Glutamatergic neuron (in vitro differentiated cells): Measurements from ENCODE around the gene LPCAT3. TPM values are rescaled to one million over a fixed set of nuclear protein-coding genes. Genes with fewer than 3 reads are reported as not detected.
"Not testable (repeated sequence)": the region's sequence is repeated elsewhere in the genome, so short reads cannot be mapped to it uniquely, and the experiment has no call there.

Source experiments
- DNase-seq: peaks from one replicate; pipeline ENCODE4 v3.0.0; 2022
- H3K27ac Mint-ChIP-seq: one replicate; pipeline ENCODE4 v1.8.0; 2020; ENCODE audit warnings: mild to moderate bottlenecking, mixed read lengths, inconsistent platforms; ENCODE audit not compliant: unreplicated experiment
- H3K27me3 Mint-ChIP-seq: one replicate; pipeline ENCODE4 v1.8.0; 2020; ENCODE audit warnings: mild to moderate bottlenecking, moderate library complexity, mixed read lengths, inconsistent platforms; ENCODE audit not compliant: unreplicated experiment
- H3K36me3 Mint-ChIP-seq: one replicate; pipeline ENCODE4 v1.8.0; 2020; ENCODE audit warnings: mild to moderate bottlenecking, mixed read lengths, inconsistent platforms; ENCODE audit not compliant: unreplicated experiment
- H3K4me1 Mint-ChIP-seq: one replicate; pipeline ENCODE4 v1.8.0; 2020; ENCODE audit warnings: mild to moderate bottlenecking, low read depth, mixed read lengths, inconsistent platforms; ENCODE audit not compliant: unreplicated experiment
- H3K4me3 Mint-ChIP-seq: one replicate; pipeline ENCODE4 v1.8.0; 2020; ENCODE audit warnings: mild to moderate bottlenecking, mixed read lengths, inconsistent platforms; ENCODE audit not compliant: unreplicated experiment
- H3K9me3 Mint-ChIP-seq: one replicate; pipeline ENCODE4 v1.8.0; 2020; ENCODE audit warnings: mild to moderate bottlenecking, moderate library complexity, mixed read lengths, inconsistent platforms; ENCODE audit not compliant: unreplicated experiment
- total RNA-seq: library from RNA; stranded (reverse); fragmentation: NEBNext Ultra II Directional; extraction: Animal tissue kit (Norgen Biotek cat#: 25700); gene quantifications from one replicate; pipeline ENCODE4 v1.2.1, GENCODE V29; 2021; ENCODE audit not compliant: unreplicated experiment
- TF ChIP-seq, protein P1 (sequence below): fragments of 200-600 bp; sonication (generic); IDR thresholded peaks from one replicate; pipeline ENCODE4 v1.5.0; 2021; ENCODE audit not compliant: partially characterized antibody, unreplicated experiment

LPCAT3 gene
- total RNA-seq, 1 donor from 2014 or later, result 53.3 TPM

DNA sequence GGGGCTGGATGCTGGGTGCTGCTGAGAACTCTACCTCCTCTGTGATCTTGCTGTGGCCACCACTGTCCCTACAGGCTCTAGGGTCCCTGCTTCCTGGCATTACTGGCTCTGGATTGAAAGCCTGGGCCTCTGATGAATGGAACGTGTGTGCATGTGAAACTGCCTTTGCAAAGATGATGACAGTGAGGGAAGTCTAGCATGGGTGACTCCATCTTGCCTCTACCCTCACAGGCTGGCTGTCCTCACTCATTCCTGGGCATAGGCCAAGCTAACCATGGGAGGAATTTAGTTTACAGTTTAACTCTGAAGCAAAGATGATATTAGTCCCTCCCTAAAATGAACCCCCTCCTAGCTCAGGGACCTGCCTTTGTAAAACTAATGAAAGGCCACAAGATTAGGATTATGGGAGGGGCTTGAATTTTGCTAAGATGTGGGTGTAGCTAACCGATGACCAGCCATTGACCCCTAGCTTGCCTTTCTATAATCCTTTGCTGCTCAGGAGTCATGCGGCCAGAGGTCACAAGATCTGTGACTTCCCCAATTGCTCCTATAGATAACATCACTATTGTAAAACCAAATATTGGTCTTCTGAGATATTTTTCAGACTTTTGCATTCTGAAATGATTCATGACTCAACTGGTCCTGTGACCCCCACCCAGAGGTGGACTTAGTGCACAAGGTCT lies 40.0 kb upstream of the LPCAT3 start:
- Mint-ChIP-seq H3K36me3 (no peaks in the 10 kb centered on the region), H3K27ac (no peak overlapping the region), H3K4me3 (no peak overlapping the region), H3K4me1 (peaks cover 5% of the 10 kb centered on the region), H3K9me3 (no peaks in the 10 kb centered on the region), H3K27me3 (peaks cover 4% of the 10 kb centered on the region)
- DNase-seq, result no peak
- TF ChIP-seq, protein P1, sequence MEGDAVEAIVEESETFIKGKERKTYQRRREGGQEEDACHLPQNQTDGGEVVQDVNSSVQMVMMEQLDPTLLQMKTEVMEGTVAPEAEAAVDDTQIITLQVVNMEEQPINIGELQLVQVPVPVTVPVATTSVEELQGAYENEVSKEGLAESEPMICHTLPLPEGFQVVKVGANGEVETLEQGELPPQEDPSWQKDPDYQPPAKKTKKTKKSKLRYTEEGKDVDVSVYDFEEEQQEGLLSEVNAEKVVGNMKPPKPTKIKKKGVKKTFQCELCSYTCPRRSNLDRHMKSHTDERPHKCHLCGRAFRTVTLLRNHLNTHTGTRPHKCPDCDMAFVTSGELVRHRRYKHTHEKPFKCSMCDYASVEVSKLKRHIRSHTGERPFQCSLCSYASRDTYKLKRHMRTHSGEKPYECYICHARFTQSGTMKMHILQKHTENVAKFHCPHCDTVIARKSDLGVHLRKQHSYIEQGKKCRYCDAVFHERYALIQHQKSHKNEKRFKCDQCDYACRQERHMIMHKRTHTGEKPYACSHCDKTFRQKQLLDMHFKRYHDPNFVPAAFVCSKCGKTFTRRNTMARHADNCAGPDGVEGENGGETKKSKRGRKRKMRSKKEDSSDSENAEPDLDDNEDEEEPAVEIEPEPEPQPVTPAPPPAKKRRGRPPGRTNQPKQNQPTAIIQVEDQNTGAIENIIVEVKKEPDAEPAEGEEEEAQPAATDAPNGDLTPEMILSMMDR, result no peak

DNA sequence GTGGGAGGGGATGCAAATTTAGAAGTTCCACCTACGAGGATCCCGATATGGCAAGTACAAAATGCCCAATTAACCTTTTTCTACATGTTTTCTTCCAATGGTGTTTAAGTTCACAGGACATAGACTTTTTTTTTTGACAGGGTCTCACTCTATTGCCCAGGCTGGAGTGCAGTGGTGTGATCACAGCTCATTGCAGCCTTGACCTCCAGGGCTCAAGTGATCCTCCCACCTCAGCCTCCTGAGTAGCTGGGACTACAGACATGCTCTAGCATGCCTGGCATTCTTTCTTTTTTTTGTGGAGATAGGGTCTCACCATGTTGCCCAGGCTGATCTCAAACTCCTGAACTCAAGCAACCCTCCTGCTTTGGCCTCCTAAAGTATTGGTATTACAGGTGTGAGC lies 37.5 kb upstream of the LPCAT3 start:
- DNase-seq, H3K27ac Mint-ChIP-seq, H3K36me3 Mint-ChIP-seq, H3K9me3 Mint-ChIP-seq, H3K4me1 Mint-ChIP-seq, H3K4me3 Mint-ChIP-seq, H3K27me3 Mint-ChIP-seq: not testable (repeated sequence)

DNA sequence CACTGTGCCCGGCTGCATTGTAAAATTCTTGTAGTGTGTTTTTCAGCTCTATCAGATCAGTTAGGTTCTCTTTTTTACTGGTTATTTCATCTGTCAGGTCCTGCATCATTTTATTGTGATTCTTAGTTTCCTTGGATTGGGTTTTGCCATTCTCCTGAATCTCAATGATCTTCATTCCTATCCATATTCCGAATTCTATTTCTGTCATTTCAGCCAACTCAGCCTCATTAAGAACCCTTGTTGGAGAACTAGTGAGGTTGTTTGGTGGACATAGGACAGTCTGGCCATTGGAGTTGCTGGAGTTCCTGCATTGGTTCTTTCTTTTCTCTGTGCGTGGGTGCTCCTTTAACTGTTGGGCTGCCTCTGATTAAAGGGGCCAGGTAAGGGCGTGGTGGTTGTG lies 36.6 kb upstream of the LPCAT3 start:
- TF ChIP-seq, protein P1, result no peak
- Mint-ChIP-seq H3K4me3 (no peak overlapping the region), H3K27ac (no peak overlapping the region), H3K9me3 (no peaks in the 10 kb centered on the region), H3K4me1 (no peaks in the 10 kb centered on the region), H3K27me3 (peaks cover 2% of the 10 kb centered on the region), H3K36me3 (no peaks in the 10 kb centered on the region)
- DNase-seq, result no peak

DNA sequence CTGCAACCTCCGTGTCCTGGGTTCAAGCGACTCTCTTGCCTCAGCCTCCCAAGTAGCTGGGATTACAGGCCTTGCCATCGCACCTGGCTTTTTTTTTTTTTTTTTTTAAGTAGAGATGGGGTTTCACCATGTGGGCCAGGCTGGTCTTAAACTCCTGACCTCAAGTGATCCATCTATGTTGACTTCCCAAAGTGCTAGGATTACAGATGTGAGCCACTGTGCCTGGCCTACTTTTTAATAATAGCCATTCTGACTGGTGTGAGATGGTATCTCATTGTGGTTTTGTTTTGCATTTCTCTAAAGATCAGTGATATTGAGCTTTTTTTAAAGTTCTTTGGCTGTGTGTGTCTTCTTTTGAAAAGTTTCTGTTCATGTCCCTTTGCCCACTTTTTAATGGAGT lies 31.7 kb upstream of the LPCAT3 start:
- not testable (repeated sequence) for H3K4me1 Mint-ChIP-seq, H3K27me3 Mint-ChIP-seq, H3K27ac Mint-ChIP-seq, H3K9me3 Mint-ChIP-seq, DNase-seq, H3K36me3 Mint-ChIP-seq, H3K4me3 Mint-ChIP-seq

DNA sequence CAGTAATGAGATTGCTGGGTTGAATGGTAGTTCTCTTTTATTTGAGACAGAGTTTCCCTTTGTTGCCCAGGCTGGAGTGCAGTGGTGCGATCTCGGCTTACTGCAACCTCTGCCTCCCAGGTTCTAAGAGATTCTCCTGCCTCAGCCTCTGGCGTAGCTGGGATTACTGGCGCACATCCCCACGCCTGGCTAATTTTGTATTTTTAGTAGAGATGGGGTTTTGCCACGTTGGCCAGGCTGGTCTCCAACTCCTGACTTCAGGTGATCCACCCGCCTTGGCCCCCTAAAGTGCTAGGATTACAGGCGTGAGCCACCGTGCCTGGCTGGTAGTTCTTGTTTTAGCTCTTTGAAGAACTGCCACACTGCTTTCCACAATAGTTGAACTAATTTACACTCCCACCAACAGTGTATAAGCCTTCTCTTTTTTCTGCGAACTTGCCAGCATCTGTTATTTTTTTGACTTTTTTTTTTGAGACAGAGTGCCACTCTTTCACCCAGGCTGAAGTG lies 31.2 kb upstream of the LPCAT3 start:
- not testable (repeated sequence) for H3K36me3 Mint-ChIP-seq, H3K4me3 Mint-ChIP-seq, H3K4me1 Mint-ChIP-seq, H3K27me3 Mint-ChIP-seq, H3K27ac Mint-ChIP-seq, H3K9me3 Mint-ChIP-seq, DNase-seq

DNA sequence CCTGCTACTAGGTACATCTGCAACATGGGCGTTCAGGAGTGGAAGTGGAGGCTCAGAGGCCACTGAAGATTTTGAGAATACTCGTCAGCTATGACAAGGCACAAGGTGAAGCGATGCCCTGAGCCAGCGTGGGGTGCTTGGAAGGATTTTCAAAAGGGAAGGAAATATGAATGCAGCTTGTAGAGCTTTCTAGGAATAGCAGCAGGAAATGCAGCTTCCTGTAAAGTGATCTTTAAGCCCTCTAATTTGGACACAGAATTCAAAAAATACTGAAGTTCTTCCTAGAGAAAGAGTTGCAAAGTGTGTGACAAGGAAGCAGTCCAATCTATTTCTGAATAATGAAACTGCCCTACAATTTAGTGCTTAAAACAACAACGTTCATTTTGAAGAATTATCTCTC lies 29.0 kb upstream of the LPCAT3 start:
- H3K27ac Mint-ChIP-seq, result no peak overlapping the region
- no peak for DNase-seq
- no peaks in the 10 kb centered on the region for H3K36me3 Mint-ChIP-seq
- TF ChIP-seq, protein P1, result no peak
- H3K27me3 Mint-ChIP-seq, result peaks cover under 1% of the 10 kb centered on the region
- H3K4me3 Mint-ChIP-seq, result no peak overlapping the region
- H3K9me3 Mint-ChIP-seq, result no peaks in the 10 kb centered on the region
- H3K4me1 Mint-ChIP-seq, result no peaks in the 10 kb centered on the region
